K562 (cell line): ENCODE data around the gene CCDC194. TPM values are rescaled to one million over a fixed set of nuclear protein-coding genes. Genes with fewer than 3 reads are reported as not detected.
A peak's percentile ranks its signal among the peaks of the same experiment; 100 is the strongest.

ENCODE experiments used
- ATAC-seq: fragments of 200-7000 bp; cut with Tn5 transposase; 3 replicates; pipeline ENCODE4 v1.9.1; 2020; ENCODE audit warnings: moderate library complexity
- BruUV-seq: library from RNA; stranded (reverse); fragments of 400-500 nt; replicated peaks from 2 replicates; lab custom pipeline; 2021; lab: Mats Ljungman, UMichigan
- CTCF ChIA-PET: fragments of 300-600 bp; formaldehyde crosslinking; extraction: SDS; loops from one replicate; lab custom pipeline; 2021; ENCODE audit warnings: low intra/inter-chr PET ratio; lab: Yijun Ruan, JAX
- POLR2A ChIA-PET: fragments of 300-600, 350-650 bp; sonication (Branson Sonifier 250); formaldehyde crosslinking; extraction: SDS; loops from one replicate; lab custom pipeline; 2021; ENCODE audit warnings: antibody characterized with exemption, inconsistent platforms; lab: Yijun Ruan, JAX
- DNase-seq, 4 experiments: peaks; one replicate each; pipeline versions ENCODE4 v3.0.0 to v3.0.0-alpha.2; 2011 to 2018; ENCODE audit warnings: low spot score in 3 of 4, mixed read lengths in 3 of 4; ENCODE audit errors: extremely low read depth in 1 of 4
- FAIRE-seq: peaks from 2 replicates; lab custom pipeline; 2011; peaks lifted over from hg19 to GRCh38; lab: Jason Lieb, UNC
- H2AFZ ChIP-seq: 2 replicates; pipeline ENCODE4 v1.6.0; 2011; ENCODE audit warnings: low read depth, low read length, control low read depth, inconsistent platforms
- H3K27ac ChIP-seq: fragments of 200-600 bp; 3 replicates; pipeline ENCODE4 v1.8.0; 2011; ENCODE audit warnings: low read depth, mild to moderate bottlenecking, control low read depth, inconsistent platforms, low read length, moderate library complexity, mixed read lengths; ENCODE audit errors: extremely low read depth
- H3K27me3 ChIP-seq, 2 experiments: fragments of 300-600 bp in 1 of 2; 2 replicates in 1 of 2; 3 replicates in 1 of 2; pipeline versions ENCODE4 v1.6.0 to v1.8.0; 2011; ENCODE audit warnings: inconsistent platforms in 2 of 2, low read length in 2 of 2, mild to moderate bottlenecking in 1 of 2, mixed read lengths in 1 of 2, moderate library complexity in 1 of 2; ENCODE audit not compliant: control insufficient read depth in 2 of 2, insufficient read depth in 2 of 2
- H3K36me3 ChIP-seq: fragments of 300-600 bp; 3 replicates; pipeline ENCODE4 v1.8.0; 2011; ENCODE audit warnings: mild to moderate bottlenecking, low read length, inconsistent platforms; ENCODE audit not compliant: control insufficient read depth, insufficient read depth
- H3K4me1 ChIP-seq, 2 experiments: fragments of 200-600 bp in 1 of 2; replicated peaks in 1 of 2; 2 replicates in 1 of 2; 3 replicates in 1 of 2; pipeline versions ENCODE4 v1.5.1 to v1.8.0; 2011; ENCODE audit warnings: inconsistent platforms in 2 of 2, low read length in 2 of 2, mild to moderate bottlenecking in 1 of 2, mixed read lengths in 1 of 2, moderate library complexity in 1 of 2; ENCODE audit not compliant: control insufficient read depth in 2 of 2, insufficient read depth in 2 of 2
- H3K4me2 ChIP-seq: 2 replicates; pipeline ENCODE4 v1.6.1; 2011; ENCODE audit warnings: low read length, control low read depth, inconsistent platforms, mixed read lengths; ENCODE audit not compliant: insufficient read depth
- H3K4me3 ChIP-seq: fragments of 200-600 bp; sonication (generic), shearing (Covaris generic); 2 replicates; pipeline ENCODE4 v1.5.1; 2016; ENCODE audit warnings: control low read depth, inconsistent platforms
- H3K79me2 ChIP-seq: fragments of 200-600 bp; 3 replicates; pipeline ENCODE4 v1.8.0; 2011; ENCODE audit warnings: low read length, inconsistent platforms; ENCODE audit not compliant: control insufficient read depth, insufficient read depth
- H3K9ac ChIP-seq, 2 experiments: 2 replicates each; pipeline versions ENCODE4 v1.6.0 to v1.6.1; 2011; ENCODE audit warnings: low read depth in 2 of 2, low read length in 2 of 2, control low read depth in 1 of 2, inconsistent platforms in 1 of 2, mild to moderate bottlenecking in 1 of 2, mixed read lengths in 1 of 2; ENCODE audit not compliant: insufficient read depth in 1 of 2
- H3K9me1 ChIP-seq: one replicate; pipeline ENCODE4 v1.6.0; 2011; ENCODE audit warnings: inconsistent platforms, mild to moderate bottlenecking, low read length, moderate library complexity; ENCODE audit not compliant: control insufficient read depth, insufficient read depth
- H3K9me3 ChIP-seq: replicated peaks from 2 replicates; pipeline ENCODE4 v1.5.1; 2011; ENCODE audit warnings: low read depth, low read length, inconsistent platforms; ENCODE audit not compliant: control insufficient read depth, insufficient read depth
- H4K20me1 ChIP-seq: replicated peaks from 2 replicates; pipeline ENCODE4 v1.6.1; 2011; ENCODE audit warnings: low read length, inconsistent platforms, mixed read lengths; ENCODE audit not compliant: control insufficient read depth, insufficient read depth
- ATF1 ChIP-seq, 2 experiments: fragments of 450-650 bp in 1 of 2; IDR thresholded peaks; 2 replicates each; pipeline ENCODE4 v1.6.1; 2016; ENCODE audit warnings: missing compliant biosample characterization in 1 of 2, missing genetic modification characterization in 1 of 2
- CEBPB ChIP-seq: fragments of 450-650 bp; IDR thresholded peaks from 2 replicates; pipeline ENCODE4 v1.6.1; 2016; ENCODE audit warnings: missing genetic modification characterization, missing compliant biosample characterization
- CEBPG ChIP-seq, 3 experiments: fragments of 200-800 bp in 1 of 3; sonication (Bioruptor generic) in 1 of 3; sonication (generic) in 1 of 3; formaldehyde crosslinking in 1 of 3; IDR thresholded peaks in 2 of 3; conservative IDR thresholded peaks in 1 of 3; 2 replicates each; pipeline versions ENCODE4 v1.6.1 to v1.8.0; 2016 to 2022; ENCODE audit warnings: missing compliant biosample characterization in 2 of 3, missing genetic modification characterization in 2 of 3, mild to moderate bottlenecking in 1 of 3, missing genetic modification reagents in 1 of 3
- E2F3 ChIP-seq: fragments of 250-450 bp; sonication (Bioruptor Pico); IDR thresholded peaks from 2 replicates; pipeline ENCODE4 v1.4.0; 2020; ENCODE audit warnings: mild to moderate bottlenecking
- IFI16 ChIP-seq: fragments of 250-450 bp; sonication (Bioruptor Pico); IDR thresholded peaks from 2 replicates; pipeline ENCODE4 v2.1.2; 2022; ENCODE audit warnings: mild to moderate bottlenecking, inconsistent platforms
- RFX1 ChIP-seq: fragments of 450-650 bp; IDR thresholded peaks from 2 replicates; pipeline ENCODE4 v1.6.1; 2016; ENCODE audit warnings: mild to moderate bottlenecking, moderate library complexity
- SPI1 ChIP-seq: IDR thresholded peaks from 2 replicates; pipeline ENCODE4 v1.6.1; 2011; ENCODE audit warnings: low read depth, low read length, control low read depth, borderline replicate concordance
- TCF7 ChIP-seq: sonication (generic); IDR thresholded peaks from 2 replicates; pipeline ENCODE4 v1.6.1; 2016; ENCODE audit warnings: antibody characterized with exemption, borderline replicate concordance
- TEAD4 ChIP-seq, 2 experiments: sonication (generic) in 1 of 2; formaldehyde crosslinking in 1 of 2; IDR thresholded peaks; 2 replicates each; pipeline versions ENCODE4 v1.6.1 to v1.8.0; 2012 to 2022; ENCODE audit warnings: borderline replicate concordance in 1 of 2, inconsistent platforms in 1 of 2, low read length in 1 of 2, mild to moderate bottlenecking in 1 of 2, missing genetic modification reagents in 1 of 2
- ZFPM2 ChIP-seq: fragments of 250-450 bp; sonication (Bioruptor Pico); IDR thresholded peaks from 2 replicates; pipeline ENCODE4 v1.5.1; 2022; ENCODE audit warnings: mild to moderate bottlenecking
- ZNF274 ChIP-seq: IDR thresholded peaks from 2 replicates; pipeline ENCODE4 v1.6.1; 2011; ENCODE audit warnings: low read depth, mild to moderate bottlenecking, low read length, moderate library complexity, borderline replicate concordance
- ZNF316 ChIP-seq: fragments of 450-650 bp; IDR thresholded peaks from 2 replicates; pipeline ENCODE4 v1.6.1; 2016
- ZNF561 ChIP-seq: fragments of 450-650 bp; formaldehyde crosslinking; conservative IDR thresholded peaks from 2 replicates; pipeline ENCODE4 v1.4.0; 2020; ENCODE audit warnings: mild to moderate bottlenecking, moderate library complexity
- WGBS: fragments of 100-300 bp; shearing (Covaris generic); methylation state at CpG from one replicate; pipeline ENCODE4 v1.1.6; 2016; ENCODE audit warnings: low coverage, mixed read lengths; ENCODE audit not compliant: insufficient coverage; ENCODE audit errors: missing lambda C conversion rate; 5-methylcytosine and 5-hydroxymethylcytosine counted together
- in situ Hi-C: fragments of 300-500 bp; cut with MboI; formaldehyde crosslinking; loops from 4 replicates; pipeline ENCODE4 v1.15.0; 2018; ENCODE audit warnings: inconsistent platforms, mixed read lengths
- intact Hi-C: fragments of 100-400 bp; cut with micrococcal nuclease; formaldehyde crosslinking; loops from 2 replicates; pipeline ENCODE4 v1.14.2; 2022
- polyA plus RNA-seq, 8 experiments: library from polyadenylated mRNA; depleted of rRNA in 4 of 8; stranded (reverse) in 5 of 8; unstranded in 3 of 8; fragments of >200 nt; fragmentation: Nextera tagmentation in 2 of 8; fragmentation: Illumina TruSeq in 1 of 8; extraction: Ambion mirVana in 2 of 8; extraction: Trizol in 1 of 8; gene quantifications; 2 replicates each; pipeline versions ENCODE4 v1.2.1 to v1.2.3, GENCODE V29; 2011 to 2014; ENCODE audit warnings: inconsistent platforms in 1 of 8, missing spikeins in 1 of 8
- total RNA-seq, 7 experiments: library from RNA; depleted of rRNA in 6 of 7; stranded (reverse); fragments of >200 nt in 6 of 7; fragmentation: Illumina TruSeq in 2 of 7; extraction: Trizol in 2 of 7; gene quantifications; 2 replicates each; pipeline versions ENCODE4 v1.2.1 to v1.2.3, GENCODE V29; 2011 to 2021; ENCODE audit warnings: low replicate concordance in 1 of 7
- TF ChIP-seq, protein P1 (sequence below): sonication (generic); formaldehyde crosslinking; IDR thresholded peaks from 2 replicates; pipeline ENCODE4 v1.9.0; 2022; ENCODE audit warnings: mild to moderate bottlenecking, missing genetic modification reagents
- TF ChIP-seq, protein P2 (sequence below), 2 experiments: IDR thresholded peaks; 2 replicates each; pipeline ENCODE4 v1.6.1; 2012; ENCODE audit warnings: improper control_type of control experiment in 2 of 2, low read depth in 2 of 2, low read length in 2 of 2, borderline replicate concordance in 1 of 2
- TF ChIP-seq, protein P3 (sequence below): fragments of 250-450 bp; sonication (Bioruptor Pico); IDR thresholded peaks from 2 replicates; pipeline ENCODE4 v1.4.0; 2020

CCDC194 gene
- total and polyA plus RNA-seq, 9 of the 15 experiments (the other 6 are each of a cell fraction or from before 2014, with no cell fraction given): 0.13 to 1.3 (median 0.39) TPM; not detected in 3

DNA sequence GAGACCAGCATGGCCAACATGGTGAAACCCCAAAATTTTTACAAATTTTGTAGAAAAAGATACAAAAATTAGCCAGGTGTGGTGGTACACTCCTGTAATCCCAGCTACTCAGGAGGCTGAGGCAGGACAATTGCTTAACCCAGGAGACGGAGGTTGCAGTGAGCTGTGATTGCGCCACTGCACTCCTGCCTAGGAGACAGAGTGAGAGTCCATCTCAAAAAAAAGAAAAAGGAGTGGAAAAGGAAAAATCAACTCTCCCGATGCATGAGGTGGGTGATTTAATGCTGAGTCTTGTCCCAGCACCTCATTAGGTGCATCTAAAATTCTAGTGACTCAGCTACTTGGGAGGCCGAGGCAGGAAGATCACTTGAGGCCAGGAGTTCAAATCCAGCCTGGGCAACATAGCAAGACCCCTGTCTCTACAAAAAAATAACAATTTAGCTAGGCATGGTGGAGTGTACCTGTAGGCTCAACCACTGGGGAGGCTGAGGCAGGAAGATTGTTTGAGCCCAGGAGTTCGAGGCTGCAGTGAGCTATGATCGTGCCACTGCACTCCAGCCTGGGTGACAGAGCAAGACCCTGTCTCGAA lies 36.8 kb downstream of the CCDC194 start:
- in situ Hi-C loops: no loop called here
- H3K9me1 ChIP-seq: no peaks in the 10 kb centered on the region
- no peak overlapping the region for H3K4me3 ChIP-seq
- H4K20me1 ChIP-seq: no peaks in the 10 kb centered on the region
- H3K4me2 ChIP-seq: no peak overlapping the region
- H3K36me3 ChIP-seq: no peaks in the 10 kb centered on the region
- H3K79me2 ChIP-seq: no peaks in the 10 kb centered on the region
- no peak for ATAC-seq
- H3K27me3 ChIP-seq: peaks cover 12 to 36% of the 10 kb centered on the region in 2 experiments; a peak in 4 of 5 replicates
- no peak overlapping the region for H3K9ac ChIP-seq
- H3K4me1 ChIP-seq: peaks cover 0 to 4% of the 10 kb centered on the region in 2 experiments; a peak in 2 of 5 replicates
- no peak overlapping the region for H2AFZ ChIP-seq
- H3K27ac ChIP-seq: no peak overlapping the region
- H3K9me3 ChIP-seq: no peaks in the 10 kb centered on the region
- ChIA-PET POLR2A (interaction anchor here (0.6 kb wide), 1 partner anchor 228 kb away, joined by 4 read pairs; no protein-coding TSS in a partner anchor), CTCF (no interaction called here)
- FAIRE-seq: no peak
- no peak for DNase-seq
- BruUV-seq: no TSS peak
- intact Hi-C loops: no loop called here
- 9% methylated on average over 6 of the region's 7 CpGs for whole genome bisulfite sequencing
- TF ChIP-seq CEBPG (CRISPR knock-in tag; IDR thresholded peaks at IDR 0.05) (no peak), CEBPG (tag; conservative IDR thresholded peaks at IDR 0.05 in 1 of 2, IDR thresholded peaks at IDR 0.05 in 1 of 2) (0 out of 4 replicates have a peak, but pooled peaks of 1 of the 2 experiments have one; percentile 12), ZNF316 (peak; percentile 27; the same call in 1 of the 2 replicates), IFI16 (no peak), ZNF561 (no peak), RFX1 (no peak), ZFPM2 (no peak), CEBPB (tag) (peak; percentile 55), TCF7 (no peak), TEAD4 (IDR thresholded peaks at IDR 0.05; ENCODE audit: low read length) (no peak), TEAD4 (CRISPR knock-in tag; IDR thresholded peaks at IDR 0.05; ENCODE audit: borderline replicate concordance) (no peak), E2F3 (no peak), SPI1 (no peak), ATF1 (CRISPR knock-in tag; IDR thresholded peaks at IDR 0.05) (no peak), ATF1 (tag; IDR thresholded peaks at IDR 0.05) (no peak), ZNF274 (no peak)
- TF ChIP-seq, protein P1, sequence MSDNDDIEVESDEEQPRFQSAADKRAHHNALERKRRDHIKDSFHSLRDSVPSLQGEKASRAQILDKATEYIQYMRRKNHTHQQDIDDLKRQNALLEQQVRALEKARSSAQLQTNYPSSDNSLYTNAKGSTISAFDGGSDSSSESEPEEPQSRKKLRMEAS: no peak
- TF ChIP-seq, protein P2, sequence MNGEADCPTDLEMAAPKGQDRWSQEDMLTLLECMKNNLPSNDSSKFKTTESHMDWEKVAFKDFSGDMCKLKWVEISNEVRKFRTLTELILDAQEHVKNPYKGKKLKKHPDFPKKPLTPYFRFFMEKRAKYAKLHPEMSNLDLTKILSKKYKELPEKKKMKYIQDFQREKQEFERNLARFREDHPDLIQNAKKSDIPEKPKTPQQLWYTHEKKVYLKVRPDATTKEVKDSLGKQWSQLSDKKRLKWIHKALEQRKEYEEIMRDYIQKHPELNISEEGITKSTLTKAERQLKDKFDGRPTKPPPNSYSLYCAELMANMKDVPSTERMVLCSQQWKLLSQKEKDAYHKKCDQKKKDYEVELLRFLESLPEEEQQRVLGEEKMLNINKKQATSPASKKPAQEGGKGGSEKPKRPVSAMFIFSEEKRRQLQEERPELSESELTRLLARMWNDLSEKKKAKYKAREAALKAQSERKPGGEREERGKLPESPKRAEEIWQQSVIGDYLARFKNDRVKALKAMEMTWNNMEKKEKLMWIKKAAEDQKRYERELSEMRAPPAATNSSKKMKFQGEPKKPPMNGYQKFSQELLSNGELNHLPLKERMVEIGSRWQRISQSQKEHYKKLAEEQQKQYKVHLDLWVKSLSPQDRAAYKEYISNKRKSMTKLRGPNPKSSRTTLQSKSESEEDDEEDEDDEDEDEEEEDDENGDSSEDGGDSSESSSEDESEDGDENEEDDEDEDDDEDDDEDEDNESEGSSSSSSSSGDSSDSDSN (IDR thresholded peaks at IDR 0.05; ENCODE audit: borderline replicate concordance in 1 of 2, low read depth in 2 of 2, low read length in 2 of 2): no peak
- TF ChIP-seq, protein P3, sequence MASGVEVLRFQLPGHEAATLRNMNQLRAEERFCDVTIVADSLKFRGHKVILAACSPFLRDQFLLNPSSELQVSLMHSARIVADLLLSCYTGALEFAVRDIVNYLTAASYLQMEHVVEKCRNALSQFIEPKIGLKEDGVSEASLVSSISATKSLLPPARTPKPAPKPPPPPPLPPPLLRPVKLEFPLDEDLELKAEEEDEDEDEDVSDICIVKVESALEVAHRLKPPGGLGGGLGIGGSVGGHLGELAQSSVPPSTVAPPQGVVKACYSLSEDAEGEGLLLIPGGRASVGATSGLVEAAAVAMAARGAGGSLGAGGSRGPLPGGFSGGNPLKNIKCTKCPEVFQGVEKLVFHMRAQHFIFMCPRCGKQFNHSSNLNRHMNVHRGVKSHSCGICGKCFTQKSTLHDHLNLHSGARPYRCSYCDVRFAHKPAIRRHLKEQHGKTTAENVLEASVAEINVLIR (CRISPR knock-in tag): no peak
